Keratinocyte (primary cell): ENCODE data around the gene BOD1L1. TPM values are rescaled to one million over a fixed set of nuclear protein-coding genes. Genes with fewer than 3 reads are reported as not detected.

ENCODE experiments used
- DNase-seq: peaks from one replicate; pipeline ENCODE4 v3.0.0-alpha.2; 2011; ENCODE audit warnings: low read depth, missing footprints, low spot score
- FAIRE-seq: peaks from 2 replicates; lab custom pipeline; 2011; peaks lifted over from hg19 to GRCh38; lab: Jason Lieb, UNC
- H2AFZ ChIP-seq: 2 replicates; pipeline ENCODE4 v1.6.0; 2012; ENCODE audit warnings: low read length, control low read depth, inconsistent platforms; ENCODE audit not compliant: control insufficient read depth
- H3K27ac ChIP-seq: 2 replicates; pipeline ENCODE4 v1.5.1; 2011; ENCODE audit warnings: low read length; ENCODE audit not compliant: control insufficient read depth, insufficient read depth
- H3K27me3 ChIP-seq: 3 replicates; pipeline ENCODE4 v1.6.0; 2011; ENCODE audit warnings: low read length; ENCODE audit not compliant: control insufficient read depth, insufficient read depth; ENCODE audit errors: extremely low read depth
- H3K36me3 ChIP-seq, 2 experiments: 2 replicates in 1 of 2; 3 replicates in 1 of 2; pipeline ENCODE4 v1.5.1; 2011; ENCODE audit warnings: low read length in 2 of 2, mild to moderate bottlenecking in 1 of 2; ENCODE audit not compliant: control insufficient read depth in 2 of 2, insufficient read depth in 2 of 2; ENCODE audit errors: extremely low read depth in 1 of 2
- H3K4me1 ChIP-seq: 3 replicates; pipeline ENCODE4 v1.5.1; 2011; ENCODE audit warnings: low read length; ENCODE audit not compliant: control insufficient read depth, insufficient read depth; ENCODE audit errors: extremely low read depth
- H3K4me2 ChIP-seq: 3 replicates; pipeline ENCODE4 v1.6.0; 2011; ENCODE audit warnings: low read depth, low read length; ENCODE audit not compliant: control insufficient read depth, insufficient read depth; ENCODE audit errors: extremely low read depth
- H3K4me3 ChIP-seq, 3 experiments: fragments of 200-600 bp in 1 of 3; sonication (generic) in 1 of 3; 2 replicates in 2 of 3; 3 replicates in 1 of 3; pipeline ENCODE4 v1.5.1; 2011 to 2016; ENCODE audit warnings: low read length in 3 of 3, mild to moderate bottlenecking in 3 of 3, control low read depth in 2 of 3, inconsistent platforms in 1 of 3, low read depth in 1 of 3, mixed read lengths in 1 of 3, mixed run types in 1 of 3, moderate library complexity in 1 of 3; ENCODE audit not compliant: control insufficient read depth in 2 of 3, insufficient read depth in 2 of 3; ENCODE audit errors: extremely low read depth in 1 of 3
- H3K79me2 ChIP-seq: 2 replicates; pipeline ENCODE4 v1.6.0; 2012; ENCODE audit warnings: low read length; ENCODE audit not compliant: control insufficient read depth, insufficient read depth
- H3K9ac ChIP-seq: 3 replicates; pipeline ENCODE4 v1.6.0; 2011; ENCODE audit warnings: low read length; ENCODE audit not compliant: control insufficient read depth, insufficient read depth; ENCODE audit errors: extremely low read depth
- H3K9me1 ChIP-seq: 3 replicates; pipeline ENCODE4 v1.6.0; 2011; ENCODE audit warnings: low read length; ENCODE audit not compliant: control insufficient read depth, insufficient read depth; ENCODE audit errors: extremely low read depth
- H3K9me3 ChIP-seq: 2 replicates; pipeline ENCODE4 v1.5.1; 2012; ENCODE audit warnings: low read depth, low read length; ENCODE audit not compliant: control insufficient read depth
- H4K20me1 ChIP-seq: 3 replicates; pipeline ENCODE4 v1.6.0; 2011; ENCODE audit warnings: low read length; ENCODE audit not compliant: control insufficient read depth, insufficient read depth; ENCODE audit errors: extremely low read depth
- CTCF ChIP-seq, 3 experiments: IDR thresholded peaks in 1 of 3; conservative IDR thresholded peaks in 1 of 3; optimal IDR thresholded peaks in 1 of 3; 2 replicates in 2 of 3; 3 replicates in 1 of 3; pipeline versions ENCODE3 to v1.5.1; 2011; ENCODE audit warnings: low read length in 3 of 3, mild to moderate bottlenecking in 3 of 3, moderate library complexity in 2 of 3, control low read depth in 1 of 3, inconsistent platforms in 1 of 3; ENCODE audit not compliant: insufficient read depth in 2 of 3; ENCODE audit errors: extremely low read depth in 1 of 3
- EZH2 ChIP-seq: IDR thresholded peaks from one replicate; pipeline ENCODE4 v1.6.1; 2012; ENCODE audit warnings: inconsistent platforms, mild to moderate bottlenecking, low read length, moderate library complexity
- dilution Hi-C: fragments of 300-500 bp; cut with MboI; formaldehyde crosslinking; loops from one replicate; pipeline ENCODE4 v1.7.0; 2020; ENCODE audit warnings: low sequenced_read_pairs; ENCODE audit not compliant: extremely low pct_ligation_motif_present
- polyA plus RNA-seq, 5 experiments: library from polyadenylated mRNA; depleted of rRNA in 3 of 5; stranded (reverse) in 3 of 5; stranded (forward) in 1 of 5; unstranded in 1 of 5; fragments of >200 nt; gene quantifications; 1 replicate in 1 of 5; 2 replicates in 3 of 5; 3 replicates in 1 of 5; pipeline versions ENCODE4 v1.2.1 to v1.2.3, GENCODE V29; 2011 to 2012; ENCODE audit warnings: missing spikeins in 2 of 5, low read depth in 1 of 5, low replicate concordance in 1 of 5

The BOD1L1 gene
- polyA plus RNA-seq, 1 donor (not counting 4 experiments of a cell fraction or from before 2014, with no cell fraction given), result 20.6 TPM

- dilution Hi-C loops, result no loop called here
- Histone ChIP-seq H3K4me2 (no peak overlapping the region), H3K36me3 (no peaks in the 10 kb centered on the region), H3K27ac (no peak overlapping the region), H3K4me1 (peaks cover 11% of the 10 kb centered on the region), H3K9me1 (no peaks in the 10 kb centered on the region), H3K9me3 (no peaks in the 10 kb centered on the region), H2AFZ (no peak overlapping the region), H3K4me3 (no peak overlapping the region), H3K79me2 (no peaks in the 10 kb centered on the region), H3K27me3 (no peaks in the 10 kb centered on the region), H4K20me1 (no peaks in the 10 kb centered on the region), H3K9ac (no peak overlapping the region)
- FAIRE-seq (no peak), DNase-seq (no peak)
- no peak for TF ChIP-seq EZH2
- no peak for TF ChIP-seq CTCF (optimal IDR thresholded peaks at IDR 0.05 in 1 of 3, IDR thresholded peaks at IDR 0.05 in 1 of 3, conservative IDR thresholded peaks at IDR 0.05 in 1 of 3; ENCODE audit: extremely low read depth in 1 of 3, insufficient read depth in 2 of 3, low read length in 3 of 3)
Measured at GRCh38 chr4:13641084-13641483, 13.6 kb upstream of the BOD1L1 start.

- Histone ChIP-seq H3K9me3 (no peaks in the 10 kb centered on the region), H3K79me2 (no peaks in the 10 kb centered on the region), H3K9me1 (no peaks in the 10 kb centered on the region), H3K27me3 (no peaks in the 10 kb centered on the region), H4K20me1 (no peaks in the 10 kb centered on the region), H2AFZ (no peak overlapping the region), H3K9ac (no peak overlapping the region), H3K4me1 (peaks cover 11% of the 10 kb centered on the region), H3K4me3 (no peak overlapping the region), H3K36me3 (no peaks in the 10 kb centered on the region), H3K4me2 (peak overlapping the region; percentile 61), H3K27ac (peak overlapping the region; percentile 61)
- no peak for TF ChIP-seq CTCF (optimal IDR thresholded peaks at IDR 0.05 in 1 of 3, IDR thresholded peaks at IDR 0.05 in 1 of 3, conservative IDR thresholded peaks at IDR 0.05 in 1 of 3; ENCODE audit: extremely low read depth in 1 of 3, insufficient read depth in 2 of 3, low read length in 3 of 3)
- no peak for TF ChIP-seq EZH2
- dilution Hi-C loops, result no loop called here
- DNase-seq, result peak; percentile 83
- peak; percentile 90 for FAIRE-seq
Measured at GRCh38 chr4:13640149-13640940, 12.8 kb upstream of the BOD1L1 start.
